Hepatocyte (in vitro differentiated cells): ENCODE results near the gene ZNF358.

Experiments
- CTCF ChIP-seq: fragments of 200-600 bp; sonication (generic); IDR thresholded peaks from 2 replicates; pipeline ENCODE4 v1.5.1; 2016; ENCODE audit warnings: antibody characterized with exemption, mild to moderate bottlenecking; ENCODE audit not compliant: poor library complexity
- EZH2 ChIP-seq: fragments of 200-600 bp; sonication (generic); IDR thresholded peaks from 2 replicates; pipeline ENCODE4 v1.6.1; 2016; ENCODE audit warnings: antibody characterized with exemption, mild to moderate bottlenecking, borderline replicate concordance
- EZH2phosphoT487 ChIP-seq: fragments of 200-600 bp; sonication (generic); IDR thresholded peaks from one replicate; pipeline ENCODE4 v1.6.1; 2018; ENCODE audit warnings: antibody characterized with exemption, mild to moderate bottlenecking, low read depth, moderate library complexity; ENCODE audit not compliant: unreplicated experiment, severe bottlenecking

GRCh38 chr19:7506385-7507328, 9.2 kb upstream of the ZNF358 start:
- no peak for TF ChIP-seq CTCF
- no peak for TF ChIP-seq EZH2
- TF ChIP-seq EZH2phosphoT487, result no peak
